Urinary bladder (tissue), 4 donors: ENCODE data around the gene CEP131. TPM values are rescaled to one million over a fixed set of nuclear protein-coding genes. Genes with fewer than 3 reads are reported as not detected.

Source experiments
- DNase-seq: peaks from one replicate; pipeline ENCODE4 v3.0.0-alpha.2; 2015; ENCODE audit errors: extremely low spot score
- H3K27ac ChIP-seq: one replicate; pipeline ENCODE4 v1.5.1; 2013; ENCODE audit warnings: low read depth, mild to moderate bottlenecking, moderate library complexity
- H3K36me3 ChIP-seq: one replicate; pipeline ENCODE4 v1.6.1; 2013; ENCODE audit warnings: mild to moderate bottlenecking, moderate library complexity; ENCODE audit not compliant: insufficient read depth
- H3K4me1 ChIP-seq: one replicate; pipeline ENCODE4 v1.6.1; 2013; ENCODE audit warnings: mild to moderate bottlenecking, moderate library complexity; ENCODE audit not compliant: insufficient read depth
- H3K4me3 ChIP-seq: one replicate; pipeline ENCODE4 v1.5.1; 2013; ENCODE audit warnings: low read depth, low read length
- WGBS: extraction: QIAGEN DNeasy Blood & Tissue Kit; methylation state at CpG from one replicate; pipeline ENCODE4 v1.1.7; 2013; 5-methylcytosine and 5-hydroxymethylcytosine counted together
- polyA plus RNA-seq: library from polyadenylated mRNA; stranded (reverse); fragments of 200-250 nt; gene quantifications from one replicate; pipeline ENCODE4 v1.2.3, GENCODE V29; 2013
- total RNA-seq: library from RNA; depleted of rRNA; stranded (reverse); fragments of >200 nt; gene quantifications from one replicate; pipeline ENCODE4 v1.2.3, GENCODE V29; 2014
- donor health status: healthy with polysubstance abuse.
- donor health status: healthy.

Gene CEP131
- total and polyA plus RNA-seq, 2 donors: 5.9 to 10.8 TPM

- no peak overlapping the region for H3K4me3 ChIP-seq
- WGBS: 84% methylated on average over 17 of the region's 17 CpGs
- H3K36me3 ChIP-seq: no peaks in the 10 kb centered on the region
- no peaks in the 10 kb centered on the region for H3K4me1 ChIP-seq
- no peak overlapping the region for H3K27ac ChIP-seq
- no peak for DNase-seq
These were observed 78.9 kb downstream of the CEP131 start for GRCh38 chr17:81143717-81144422.

- Histone ChIP-seq H3K27ac (no peak overlapping the region), H3K4me1 (no peaks in the 10 kb centered on the region), H3K36me3 (no peaks in the 10 kb centered on the region), H3K4me3 (no peak overlapping the region)
- no peak for DNase-seq
- WGBS: 62% methylated on average over 9 of the region's 11 CpGs
These were observed 79.6 kb downstream of the CEP131 start for GRCh38 chr17:81143200-81143527.

GRCh38 chr17:81142301-81143199 is 80.2 kb downstream of the CEP131 start:
- peak; percentile 31 for DNase-seq
- WGBS: 33% methylated on average over 25 of the region's 25 CpGs
- H3K4me3 ChIP-seq: no peak overlapping the region
- no peak overlapping the region for H3K27ac ChIP-seq
- H3K36me3 ChIP-seq: no peaks in the 10 kb centered on the region
- no peaks in the 10 kb centered on the region for H3K4me1 ChIP-seq

GRCh38 chr17:81140695-81141094 is 82.1 kb downstream of the CEP131 start:
- no peak for DNase-seq
- H3K27ac ChIP-seq: no peak overlapping the region
- H3K36me3 ChIP-seq: no peaks in the 10 kb centered on the region
- WGBS: 94% methylated on average over 37 of the region's 37 CpGs
- H3K4me1 ChIP-seq: no peaks in the 10 kb centered on the region
- no peak overlapping the region for H3K4me3 ChIP-seq

GRCh38 chr17:81140018-81140417 is 82.7 kb downstream of the CEP131 start:
- Histone ChIP-seq H3K4me3 (no peak overlapping the region), H3K4me1 (no peaks in the 10 kb centered on the region), H3K27ac (no peak overlapping the region), H3K36me3 (no peaks in the 10 kb centered on the region)
- no peak for DNase-seq
- WGBS: 76% methylated on average over 8 of the region's 8 CpGs

Other genes with a start within 250 kb of the CEP131 start
- 13.1 TPM for gene CHMP6, start 231.1 kb downstream of the CEP131 start, total RNA-seq
- 36.2 TPM for gene CHMP6, start 231.1 kb downstream of the CEP131 start, polyA plus RNA-seq
- 11.8 TPM for gene BAIAP2, start 187.8 kb downstream of the CEP131 start, total RNA-seq
- gene BAIAP2, start 187.8 kb downstream of the CEP131 start, polyA plus RNA-seq: 41.5 TPM
- not detected for gene PVALEF, start 57.5 kb downstream of the CEP131 start, total RNA-seq
- gene PVALEF, start 57.5 kb downstream of the CEP131 start, polyA plus RNA-seq: not detected
- gene AATK, start 56.7 kb downstream of the CEP131 start, total RNA-seq: 7.6 TPM
- gene AATK, start 56.7 kb downstream of the CEP131 start, polyA plus RNA-seq: 9.2 TPM
- gene TEPSIN, start 16.1 kb upstream of the CEP131 start, total RNA-seq: 12.3 TPM
- 36.6 TPM for gene TEPSIN, start 16.1 kb upstream of the CEP131 start, polyA plus RNA-seq
- 11.2 TPM for gene NDUFAF8, start 16.4 kb upstream of the CEP131 start, total RNA-seq
- 26.7 TPM for gene NDUFAF8, start 16.4 kb upstream of the CEP131 start, polyA plus RNA-seq
- gene SLC38A10, start 72.3 kb upstream of the CEP131 start, total RNA-seq: 28.5 TPM
- 82.3 TPM for gene SLC38A10, start 72.3 kb upstream of the CEP131 start, polyA plus RNA-seq
- gene BAHCC1, start 172.5 kb upstream of the CEP131 start, total RNA-seq: 10.1 TPM
- 15.9 TPM for gene BAHCC1, start 172.5 kb upstream of the CEP131 start, polyA plus RNA-seq